HAP-1 (cell line): ENCODE results near the gene OR52N1.

Experiments
- DNase-seq, 2 experiments: peaks; one replicate each; pipeline ENCODE4 v3.0.0-alpha.2; 2016 to 2020; ENCODE audit warnings: low spot score in 2 of 2
- H3K27me3 ChIP-seq: fragments of 250-450 bp; sonication (Bioruptor Pico); 2 replicates; pipeline ENCODE4 v1.5.1; 2020; ENCODE audit warnings: low read depth, mild to moderate bottlenecking, moderate library complexity
- H3K36me3 ChIP-seq: fragments of 250-450 bp; sonication (Bioruptor Pico); replicated peaks from 2 replicates; pipeline ENCODE4 v1.5.1; 2020; ENCODE audit warnings: mild to moderate bottlenecking
- H3K4me1 ChIP-seq: fragments of 250-450 bp; sonication (Bioruptor Pico); 2 replicates; pipeline ENCODE4 v1.5.1; 2020; ENCODE audit warnings: mild to moderate bottlenecking
- H3K4me3 ChIP-seq: fragments of 250-450 bp; sonication (Bioruptor Pico); 2 replicates; pipeline ENCODE4 v1.5.1; 2020; ENCODE audit warnings: mild to moderate bottlenecking, moderate library complexity
- H3K9me3 ChIP-seq: fragments of 250-450 bp; sonication (Bioruptor Pico); 2 replicates; pipeline ENCODE4 v1.5.1; 2020; ENCODE audit warnings: mild to moderate bottlenecking, moderate library complexity
- in situ Hi-C: fragments of 300-500 bp; cut with MboI; formaldehyde crosslinking; loops from 3 replicates; pipeline ENCODE4 v1.14.3; 2020; ENCODE audit warnings: low sequenced_read_pairs, inconsistent platforms, mixed read lengths

OR52N1 gene

DNA sequence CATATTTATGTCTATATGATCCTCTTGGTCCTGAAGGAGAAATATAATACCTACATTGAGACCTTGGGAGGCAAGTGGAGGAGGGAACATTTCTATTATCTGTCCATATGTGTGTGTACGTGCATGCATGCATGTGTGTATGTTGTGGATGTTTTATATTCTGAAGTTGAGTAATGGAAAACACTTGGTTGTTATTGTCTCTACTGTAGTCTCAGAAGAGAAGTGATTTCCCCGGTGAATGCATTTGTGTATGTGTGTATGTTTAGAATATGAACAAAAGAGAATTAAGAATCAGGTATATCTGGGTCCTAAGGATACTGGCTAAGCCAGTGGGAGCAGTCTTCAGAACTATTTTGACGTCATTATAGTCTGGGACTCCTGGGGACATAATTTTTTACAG lies at the start of gene OR52N1:
OR52N1 (minus strand) TSS at position 101 of the 400 bp plus-strand sequence. CDS start 2,449 bp downstream, outside the sequence.
- Histone ChIP-seq H3K9me3 (no peaks in the 10 kb centered on the region), H3K4me3 (no peak within 1 kb of the TSS), H3K4me1 (no peaks in the 10 kb centered on the region), H3K36me3 (no peaks in the 10 kb centered on the region), H3K27me3 (no peaks in the 10 kb centered on the region)
- no peak for DNase-seq
- in situ Hi-C loops = no loop called here

DNA sequence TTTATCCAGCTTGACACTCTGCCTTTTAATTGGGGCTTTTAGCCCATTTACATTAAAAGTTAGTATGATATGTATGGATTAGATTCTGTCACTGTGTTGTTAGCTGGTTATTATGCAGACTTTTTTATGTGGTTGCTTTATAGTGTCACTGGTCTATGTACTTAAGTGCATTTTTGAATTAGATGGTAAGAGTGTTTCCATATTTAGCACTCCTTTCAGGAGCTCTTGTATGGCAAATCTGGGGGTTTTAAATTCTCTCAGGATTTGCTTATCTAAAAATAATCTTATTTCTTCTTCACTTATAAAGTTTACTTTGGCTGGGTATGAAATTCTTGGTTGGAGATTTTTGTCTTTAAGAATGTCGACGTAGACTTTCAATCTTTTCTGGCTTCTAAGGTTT lies 46.6 kb upstream of the OR52N1 start:
- H3K27me3 ChIP-seq = no peaks in the 10 kb centered on the region
- no peaks in the 10 kb centered on the region for H3K4me1 ChIP-seq
- in situ Hi-C loops = no loop called here
- no peaks in the 10 kb centered on the region for H3K36me3 ChIP-seq
- no peak for DNase-seq
- H3K4me3 ChIP-seq = no peak overlapping the region
- H3K9me3 ChIP-seq = no peaks in the 10 kb centered on the region

DNA sequence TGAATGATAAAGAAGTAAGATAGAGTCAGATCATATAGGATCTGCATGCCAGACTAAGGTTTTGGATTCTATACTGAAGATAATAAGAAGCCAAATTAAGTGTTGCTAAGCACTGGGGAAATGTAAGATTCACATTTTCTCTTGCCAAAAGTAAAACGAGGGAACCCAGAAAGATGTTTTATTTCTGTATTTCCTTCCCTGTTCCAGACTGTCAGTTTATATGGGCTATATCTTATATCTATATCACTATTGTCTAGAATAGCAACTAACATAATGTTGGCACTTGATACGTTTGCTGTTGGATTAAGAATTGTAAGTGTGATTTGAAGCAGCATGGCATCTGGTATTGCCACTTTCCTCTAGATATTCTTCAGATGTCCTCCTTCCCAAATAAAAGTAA lies 42.4 kb upstream of the OR52N1 start:
- Histone ChIP-seq H3K4me1 (no peaks in the 10 kb centered on the region), H3K27me3 (no peaks in the 10 kb centered on the region), H3K4me3 (no peak overlapping the region), H3K36me3 (no peaks in the 10 kb centered on the region), H3K9me3 (no peaks in the 10 kb centered on the region)
- no peak for DNase-seq
- in situ Hi-C loops = no loop called here

DNA sequence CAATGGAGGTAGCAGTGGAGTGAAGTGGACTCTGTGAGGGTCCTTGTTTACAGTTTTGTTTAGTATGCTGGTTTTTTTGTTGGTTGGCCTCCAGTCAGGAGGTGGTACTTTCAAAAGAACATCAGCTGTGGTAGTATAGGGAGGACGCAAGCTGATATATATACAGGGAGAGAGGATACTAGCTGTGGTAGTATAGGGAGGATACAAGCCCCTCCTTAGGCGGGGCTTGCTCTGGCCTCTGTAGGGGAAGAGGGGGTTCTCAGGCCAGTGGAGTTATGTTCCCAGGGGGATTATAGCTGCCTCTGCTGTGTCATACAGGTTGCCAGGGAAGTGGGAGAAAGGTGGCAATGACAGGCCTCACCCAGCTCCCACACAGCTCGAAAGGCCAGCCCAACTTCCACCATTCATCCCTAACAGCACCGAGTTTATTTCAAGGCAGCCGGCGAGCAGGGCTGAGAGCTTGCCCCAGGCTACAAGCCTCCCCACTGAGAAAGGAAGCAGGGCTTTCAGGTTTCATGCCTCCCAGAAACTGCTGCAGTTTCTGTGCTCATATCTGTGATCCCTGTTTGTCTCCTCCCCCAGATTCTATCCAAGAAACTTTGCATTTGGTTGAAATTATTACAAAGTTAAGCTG lies 40.2 kb upstream of the OR52N1 start:
- Histone ChIP-seq H3K4me1 (no peaks in the 10 kb centered on the region), H3K9me3 (no peaks in the 10 kb centered on the region), H3K27me3 (no peaks in the 10 kb centered on the region), H3K4me3 (no peak overlapping the region), H3K36me3 (no peaks in the 10 kb centered on the region)
- DNase-seq = no peak
- in situ Hi-C loops = no loop called here

DNA sequence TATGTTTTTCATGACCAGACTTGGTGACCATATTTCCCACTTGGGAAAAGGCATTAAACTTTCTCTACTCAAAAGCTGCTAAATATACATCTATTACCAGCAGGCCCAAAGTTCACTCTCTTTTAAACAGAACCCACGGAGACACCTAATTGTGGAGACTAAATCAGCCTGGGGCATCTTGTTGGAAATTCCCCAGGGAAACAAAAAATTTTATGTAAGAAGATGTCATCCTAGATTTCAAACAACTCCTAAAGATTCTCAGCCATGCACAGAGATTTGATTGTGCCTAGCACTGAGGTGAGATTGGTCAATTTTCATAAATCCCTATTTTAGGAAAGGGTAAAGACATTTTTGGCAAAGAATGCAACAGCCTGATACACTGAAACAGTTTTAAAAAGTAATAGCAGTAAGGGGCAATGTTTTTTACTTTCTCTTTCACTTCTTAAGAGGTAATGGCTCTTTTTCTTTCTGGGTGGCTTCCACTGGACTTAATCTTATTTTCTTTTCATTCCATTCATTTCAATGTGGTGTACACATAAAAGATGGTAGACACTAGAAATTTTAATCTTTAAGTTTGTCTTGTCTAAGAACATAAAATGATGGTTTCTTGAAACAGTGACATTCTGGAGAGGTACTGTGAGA lies 27.3 kb upstream of the OR52N1 start:
- Histone ChIP-seq H3K27me3 (no peaks in the 10 kb centered on the region), H3K36me3 (no peaks in the 10 kb centered on the region), H3K4me3 (no peak overlapping the region), H3K4me1 (no peaks in the 10 kb centered on the region), H3K9me3 (no peaks in the 10 kb centered on the region)
- DNase-seq = no peak
- in situ Hi-C loops = loop anchor here (25.0 kb wide), 2 partner anchors 706 to 1181 kb away; partner anchors contain the start of genes OR51D1 and OR51E1

DNA sequence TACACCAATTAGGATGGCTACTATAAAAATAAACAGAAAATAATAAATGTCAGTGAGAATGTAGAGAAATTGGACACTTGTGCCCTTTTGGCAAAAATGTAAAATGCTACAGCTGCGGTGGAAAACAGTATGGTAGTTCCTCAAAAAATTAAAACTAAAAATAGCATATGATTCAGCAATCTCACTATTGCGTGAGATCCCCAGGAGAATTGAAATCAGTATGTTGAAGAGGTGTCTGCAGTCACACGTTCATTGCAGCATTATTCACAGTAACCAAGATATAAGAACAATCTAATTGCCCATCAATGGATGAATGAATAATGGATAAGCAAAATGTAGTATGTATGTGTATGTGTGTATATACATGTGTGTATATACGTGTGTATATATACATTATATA lies 24.5 kb upstream of the OR52N1 start:
- no peaks in the 10 kb centered on the region for H3K36me3 ChIP-seq
- no peak for DNase-seq
- in situ Hi-C loops = loop anchor here (25.0 kb wide), 2 partner anchors 703 to 1178 kb away; partner anchors contain the start of genes OR51D1 and OR51E1

DNA sequence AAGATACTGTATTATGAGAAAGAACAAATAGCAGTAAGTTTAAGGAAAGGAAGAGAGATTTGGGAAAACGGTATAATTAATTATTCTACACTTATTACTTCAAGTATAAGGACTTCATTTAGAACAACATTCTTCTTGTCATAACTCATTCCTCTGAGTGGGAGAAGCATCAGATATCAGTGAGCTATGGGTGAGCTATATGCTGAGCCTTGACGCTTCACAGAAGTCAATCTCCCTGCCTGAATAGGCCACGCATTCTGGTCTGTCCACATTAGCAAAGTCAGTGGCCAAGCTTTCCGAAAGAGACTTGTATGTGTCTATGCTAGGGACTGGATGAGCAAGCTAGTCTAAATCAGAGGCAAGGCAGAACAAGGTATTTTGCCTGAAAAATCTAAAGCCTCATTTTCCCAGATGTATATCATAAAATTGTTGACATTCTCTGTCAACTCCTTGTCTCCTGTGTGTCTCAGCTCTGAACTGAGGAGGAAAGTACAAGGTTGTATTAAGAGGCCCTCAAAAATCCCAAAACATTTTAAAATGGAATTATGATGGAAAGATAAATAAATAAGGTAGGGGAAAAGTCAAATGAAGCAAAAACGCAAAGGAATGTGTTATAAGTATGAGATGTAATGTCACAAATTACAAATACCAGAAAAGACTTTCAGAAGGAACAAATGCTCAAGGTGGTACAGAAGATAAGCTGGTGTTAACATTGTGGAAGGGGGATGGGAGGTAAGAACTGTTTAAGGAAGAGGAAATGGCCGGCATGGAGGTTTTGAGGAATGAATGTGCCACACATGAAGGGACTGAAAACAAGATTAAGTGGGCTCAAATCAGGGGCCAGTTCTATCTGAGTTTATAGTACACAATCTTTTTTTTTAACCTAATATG lies 19.1 kb upstream of the OR52N1 start:
- peaks cover 8% of the 10 kb centered on the region for H3K27me3 ChIP-seq
- in situ Hi-C loops = loop anchor here (25.0 kb wide), 2 partner anchors 698 to 1173 kb away; partner anchors contain the start of genes OR51D1 and OR51E1
- no peak for DNase-seq
- H3K4me1 ChIP-seq = no peaks in the 10 kb centered on the region
- no peak overlapping the region for H3K4me3 ChIP-seq
- no peaks in the 10 kb centered on the region for H3K9me3 ChIP-seq
- no peaks in the 10 kb centered on the region for H3K36me3 ChIP-seq

More for the DNA sequence above, 24.5 kb upstream of the OR52N1 start:
- H3K4me1 ChIP-seq = no peaks in the 10 kb centered on the region
- no peak overlapping the region for H3K4me3 ChIP-seq
- H3K9me3 ChIP-seq = no peaks in the 10 kb centered on the region
- H3K27me3 ChIP-seq = peaks cover under 1% of the 10 kb centered on the region; the same call in 1 of the 2 replicates

DNA sequence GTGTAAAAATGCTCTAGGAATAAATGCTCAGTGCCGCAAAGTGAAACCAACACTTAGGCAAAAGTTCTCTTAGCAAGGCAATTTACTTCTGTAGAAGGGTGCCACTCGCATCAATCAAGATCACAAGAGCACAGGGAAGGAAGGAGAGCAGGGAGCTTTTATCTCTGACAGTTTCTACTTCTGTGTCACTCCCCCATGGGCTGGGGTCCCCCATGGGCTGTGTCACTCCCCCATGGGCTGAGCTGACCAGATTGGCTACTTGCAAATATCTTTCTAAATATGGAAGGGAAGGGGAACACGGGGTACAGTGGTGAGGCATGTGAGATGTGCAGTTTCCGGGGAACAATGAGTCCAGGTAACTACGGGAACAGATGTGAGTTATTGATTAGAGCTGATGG lies 18.1 kb upstream of the OR52N1 start:
- no peaks in the 10 kb centered on the region for H3K4me1 ChIP-seq
- in situ Hi-C loops = loop anchor here (25.0 kb wide), 2 partner anchors 697 to 1172 kb away; partner anchors contain the start of genes OR51D1 and OR51E1
- peak overlapping the region; percentile 12; the same call in 1 of the 2 replicates for H3K4me3 ChIP-seq
- no peaks in the 10 kb centered on the region for H3K36me3 ChIP-seq
- H3K9me3 ChIP-seq = no peaks in the 10 kb centered on the region
- DNase-seq = no peak
- H3K27me3 ChIP-seq = peaks cover 8% of the 10 kb centered on the region

DNA sequence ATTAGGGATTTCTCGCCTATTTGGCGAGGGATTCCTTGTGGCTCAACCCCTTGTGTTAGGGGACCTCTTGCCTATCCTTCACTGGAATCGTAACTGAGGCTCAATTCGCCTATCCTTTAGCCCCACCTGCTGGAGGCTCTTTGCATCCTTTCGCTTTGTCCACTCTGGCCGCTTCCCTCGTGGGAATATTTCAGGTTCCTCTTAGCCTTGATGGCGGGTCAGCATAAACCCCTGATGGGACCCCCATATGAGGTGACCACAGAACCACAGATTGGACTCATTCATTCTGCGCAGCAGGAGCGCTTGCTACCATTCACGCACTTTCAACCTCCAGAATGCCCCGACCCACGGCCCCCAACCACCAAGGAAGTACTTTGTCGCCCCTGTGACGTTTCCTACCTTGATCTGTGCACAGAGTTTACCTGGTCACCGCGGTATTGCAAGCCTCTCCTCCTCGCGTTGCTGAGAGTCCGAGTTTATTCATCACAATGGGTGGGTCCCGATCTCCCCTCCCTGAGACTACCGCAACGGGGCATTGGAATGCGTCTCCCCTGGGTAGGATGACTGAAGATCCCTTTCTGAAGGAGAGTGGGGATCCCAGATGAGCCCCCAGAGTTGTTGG lies 17.5 kb upstream of the OR52N1 start, which contains the start of gene OR52N2:
OR52N2 (plus strand) TSS at position 425 of the 622 bp plus-strand sequence. CDS start 11,412 bp downstream, outside the sequence.
- Histone ChIP-seq H3K4me1 (no peaks in the 10 kb centered on the region), H3K9me3 (no peaks in the 10 kb centered on the region), H3K36me3 (no peaks in the 10 kb centered on the region), H3K4me3 (peak within 1 kb of the TSS; percentile 12), H3K27me3 (peaks cover 8% of the 10 kb centered on the region)
- DNase-seq = peak; percentile 67 to 82
- in situ Hi-C loops = loop anchor here (25.0 kb wide), 2 partner anchors 696 to 1171 kb away; partner anchors contain the start of genes OR51D1 and OR51E1

DNA sequence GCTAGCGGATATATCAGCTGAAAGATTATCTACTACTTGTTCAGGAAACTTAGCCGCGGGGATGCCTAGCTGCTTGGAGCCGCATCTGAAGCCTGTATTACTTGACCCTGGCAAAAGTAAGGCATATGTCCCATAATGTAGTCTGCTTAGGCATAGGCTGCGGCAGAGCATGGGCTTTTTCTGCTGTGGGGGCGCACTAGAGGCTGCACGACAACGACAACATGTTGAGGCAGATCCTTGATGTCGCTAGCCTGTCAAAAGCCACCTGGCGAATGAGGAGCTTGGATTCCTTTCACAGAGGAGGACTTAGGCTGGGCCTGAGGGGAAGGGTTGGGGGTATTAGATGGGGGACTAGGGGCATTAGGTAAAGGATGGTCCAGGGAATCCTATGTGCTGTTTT lies 16.5 kb upstream of the OR52N1 start:
- Histone ChIP-seq H3K4me3 (no peak overlapping the region), H3K27me3 (peaks cover 8% of the 10 kb centered on the region), H3K36me3 (no peaks in the 10 kb centered on the region), H3K9me3 (no peaks in the 10 kb centered on the region), H3K4me1 (no peaks in the 10 kb centered on the region)
- peak in 1 of 2 experiments; percentile 17 for DNase-seq
- in situ Hi-C loops = loop anchor here (25.0 kb wide), 2 partner anchors 695 to 1170 kb away; partner anchors contain the start of genes OR51D1 and OR51E1

DNA sequence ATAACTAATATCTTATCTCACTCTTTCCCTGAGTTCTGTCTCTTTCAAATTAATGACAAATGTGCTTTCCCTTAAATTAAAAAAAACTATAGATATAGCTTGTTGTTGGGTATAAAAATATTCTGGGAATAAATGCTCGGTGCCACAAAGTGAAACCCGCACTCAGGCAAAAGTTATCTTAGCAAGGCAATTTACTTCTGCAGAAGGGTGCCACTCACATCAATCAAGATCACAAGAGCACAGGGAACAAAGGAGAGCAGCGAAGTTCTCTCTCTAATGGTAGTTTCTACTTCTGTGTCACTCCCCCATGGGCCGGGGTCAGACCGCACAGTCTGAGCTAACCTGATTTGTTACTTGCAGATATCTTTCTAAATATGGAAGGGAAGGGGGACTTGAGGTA lies 12.9 kb upstream of the OR52N1 start:
- H3K4me3 ChIP-seq = no peak overlapping the region
- no peaks in the 10 kb centered on the region for H3K36me3 ChIP-seq
- H3K9me3 ChIP-seq = no peaks in the 10 kb centered on the region
- no peaks in the 10 kb centered on the region for H3K4me1 ChIP-seq
- DNase-seq = no peak
- no peaks in the 10 kb centered on the region for H3K27me3 ChIP-seq
- in situ Hi-C loops = loop anchor here (25.0 kb wide), 2 partner anchors 692 to 1167 kb away; partner anchors contain the start of genes OR51D1 and OR51E1

DNA sequence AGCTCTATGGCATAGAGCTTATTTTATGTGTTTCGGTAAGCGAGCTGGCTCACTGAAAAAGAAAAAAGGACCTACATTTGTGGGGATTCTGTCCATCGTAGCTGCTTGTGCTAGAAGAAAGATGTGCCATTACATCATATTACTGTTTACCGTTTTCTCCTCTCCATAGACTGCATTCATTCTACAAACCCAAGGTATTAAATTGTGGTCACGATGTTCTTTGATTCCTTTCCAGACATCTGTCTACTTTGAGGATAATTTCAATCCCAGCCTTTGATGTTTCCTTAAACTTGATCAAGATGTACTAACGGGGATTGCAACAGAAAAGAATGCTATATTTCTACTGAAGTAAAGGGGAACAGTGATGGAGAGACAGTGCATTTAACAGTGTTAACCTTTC lies 5.5 kb upstream of the OR52N1 start:
- in situ Hi-C loops = no loop called here
- Histone ChIP-seq H3K4me1 (no peaks in the 10 kb centered on the region), H3K36me3 (no peaks in the 10 kb centered on the region), H3K9me3 (no peaks in the 10 kb centered on the region), H3K4me3 (no peak overlapping the region), H3K27me3 (no peaks in the 10 kb centered on the region)
- no peak for DNase-seq

DNA sequence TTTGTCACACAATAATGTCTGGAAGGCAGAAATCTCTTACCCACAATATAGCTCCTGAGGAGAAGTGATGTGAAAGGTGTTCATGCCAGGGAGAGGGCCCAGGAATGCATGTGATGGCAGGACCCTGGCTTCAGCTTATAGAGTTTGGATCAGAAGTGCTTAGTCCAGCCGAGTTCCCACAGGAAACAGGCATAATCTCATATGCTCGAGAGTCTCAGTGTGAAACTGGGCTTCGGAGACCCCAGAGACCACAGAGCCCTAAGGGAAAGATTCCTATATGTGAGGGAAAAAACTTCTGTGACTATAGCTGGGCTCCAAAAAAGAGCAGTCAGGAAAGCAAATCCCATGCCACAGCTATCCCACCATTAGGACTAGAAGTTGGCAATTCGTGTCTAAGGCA lies 7.8 kb downstream of the OR52N1 start, which contains the start of gene OR52N5:
OR52N5 (minus strand) TSS at position 101 of the 400 bp plus-strand sequence. CDS start 4,721 bp downstream, outside the sequence.
- Histone ChIP-seq H3K9me3 (no peaks in the 10 kb centered on the region), H3K4me3 (no peak within 1 kb of the TSS), H3K4me1 (no peaks in the 10 kb centered on the region), H3K36me3 (no peaks in the 10 kb centered on the region), H3K27me3 (no peaks in the 10 kb centered on the region)
- no peak for DNase-seq
- in situ Hi-C loops = no loop called here
